ENCODE measurements around the gene SMARCA5. TPM values are rescaled to one million over a fixed set of nuclear protein-coding genes. Genes with fewer than 3 reads are reported as not detected.

SMARCA5 gene
- total RNA-seq, 2 donors from 2014 or later: 26.3 to 35.6 TPM

DNA sequence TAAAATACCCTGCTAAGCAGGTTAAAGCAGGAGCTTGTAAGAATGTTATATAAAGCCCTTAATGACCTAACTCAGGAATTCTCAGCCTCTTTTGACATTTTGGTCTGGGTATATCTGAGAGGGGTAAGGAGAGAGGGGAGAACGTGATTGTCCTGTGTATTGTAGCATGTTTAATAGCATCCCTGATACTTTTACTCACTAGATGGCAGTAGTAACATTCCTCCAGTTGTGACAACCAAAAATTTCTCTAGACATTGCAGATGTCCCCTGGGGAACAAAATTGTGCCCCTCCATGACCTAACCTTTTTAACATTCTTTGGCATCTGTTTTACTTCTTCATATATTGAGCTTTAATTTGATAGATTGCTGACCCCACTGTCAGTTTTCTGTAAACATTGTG lies 17.9 kb downstream of the SMARCA5 start:
- ATAC-seq (no peak), DNase-seq (no peak)
- intact Hi-C loops (cut with DNase I): no loop called here

DNA sequence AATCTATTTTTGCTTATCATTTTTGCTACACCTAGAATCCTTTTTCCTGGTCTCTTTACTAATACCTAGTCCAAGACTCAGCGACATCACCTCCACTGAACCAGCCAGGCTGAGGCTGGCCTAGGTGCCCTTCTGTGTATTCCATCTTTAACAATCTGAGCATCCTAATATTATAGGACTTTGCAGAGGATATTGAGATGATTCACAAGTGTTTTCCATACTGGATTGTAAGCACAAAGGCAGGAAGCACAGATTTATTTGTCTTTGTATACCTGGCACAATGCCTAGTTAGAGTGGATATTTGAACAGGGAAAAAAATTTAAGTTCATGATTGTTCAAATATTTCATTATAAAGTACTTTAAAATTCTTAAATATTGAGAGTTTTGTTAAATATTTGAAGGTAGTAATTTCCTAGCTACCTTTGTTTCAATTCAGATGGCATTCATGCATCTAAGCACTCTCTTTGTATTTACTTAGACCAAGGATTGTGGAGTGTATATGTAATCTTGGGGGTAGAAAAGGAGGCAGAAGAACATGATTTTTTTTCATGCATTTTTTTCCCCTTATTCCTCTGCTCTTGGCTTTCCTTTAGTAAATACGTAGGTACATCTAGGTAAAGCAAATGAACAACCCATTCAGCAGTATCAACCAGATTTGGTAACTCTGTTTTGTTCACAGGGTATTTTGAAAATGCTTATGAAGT lies 18.4 kb downstream of the SMARCA5 start:
- ATAC-seq (no peak), DNase-seq (no peak)
- intact Hi-C loops (cut with DNase I): no loop called here

GRCh38 chr4:143538979-143539669 lies 25.6 kb downstream of the SMARCA5 start:
- ATAC-seq (no peak), DNase-seq (no peak)
- intact Hi-C loops (cut with DNase I): no loop called here

DNA sequence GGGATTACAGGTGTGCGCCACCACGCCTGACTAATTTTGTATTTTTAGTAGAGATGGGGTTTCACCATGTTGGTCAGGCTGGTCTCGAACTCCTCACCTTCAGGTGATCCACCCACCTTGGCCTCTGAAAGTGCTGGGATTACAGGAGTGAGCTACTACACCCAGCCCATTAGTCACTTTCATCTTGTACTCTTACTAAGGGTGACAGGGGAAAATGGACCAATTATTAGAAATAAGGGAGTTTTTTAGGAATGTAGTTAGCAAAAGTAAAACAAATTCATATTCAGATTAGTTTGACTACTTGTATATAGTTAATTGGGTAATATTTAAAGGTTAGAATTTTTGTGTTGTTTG lies 26.1 kb downstream of the SMARCA5 start:
- intact Hi-C loops (cut with DNase I): no loop called here
- DNase-seq (no peak), ATAC-seq (no peak)

DNA sequence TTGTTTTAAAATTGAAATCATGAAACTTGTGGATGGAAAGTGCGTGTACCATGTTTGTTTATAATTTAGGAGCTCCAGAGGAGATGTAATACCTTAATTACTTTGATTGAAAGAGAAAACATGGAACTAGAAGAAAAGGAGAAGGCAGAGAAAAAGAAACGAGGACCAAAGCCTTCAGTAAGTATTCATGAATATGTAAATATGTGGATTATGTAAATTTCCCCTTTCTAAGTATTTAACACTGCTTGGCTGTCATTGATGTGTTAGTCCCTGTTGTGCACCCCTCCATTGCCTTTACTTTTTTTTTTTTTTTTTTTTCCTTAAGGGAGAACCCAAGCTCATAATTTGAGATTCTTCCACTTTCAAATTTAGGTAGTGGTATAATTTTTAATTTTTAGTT lies 36.4 kb downstream of the SMARCA5 start:
- ATAC-seq: no peak
- no peak for DNase-seq
- intact Hi-C loops (cut with DNase I): no loop called here

DNA sequence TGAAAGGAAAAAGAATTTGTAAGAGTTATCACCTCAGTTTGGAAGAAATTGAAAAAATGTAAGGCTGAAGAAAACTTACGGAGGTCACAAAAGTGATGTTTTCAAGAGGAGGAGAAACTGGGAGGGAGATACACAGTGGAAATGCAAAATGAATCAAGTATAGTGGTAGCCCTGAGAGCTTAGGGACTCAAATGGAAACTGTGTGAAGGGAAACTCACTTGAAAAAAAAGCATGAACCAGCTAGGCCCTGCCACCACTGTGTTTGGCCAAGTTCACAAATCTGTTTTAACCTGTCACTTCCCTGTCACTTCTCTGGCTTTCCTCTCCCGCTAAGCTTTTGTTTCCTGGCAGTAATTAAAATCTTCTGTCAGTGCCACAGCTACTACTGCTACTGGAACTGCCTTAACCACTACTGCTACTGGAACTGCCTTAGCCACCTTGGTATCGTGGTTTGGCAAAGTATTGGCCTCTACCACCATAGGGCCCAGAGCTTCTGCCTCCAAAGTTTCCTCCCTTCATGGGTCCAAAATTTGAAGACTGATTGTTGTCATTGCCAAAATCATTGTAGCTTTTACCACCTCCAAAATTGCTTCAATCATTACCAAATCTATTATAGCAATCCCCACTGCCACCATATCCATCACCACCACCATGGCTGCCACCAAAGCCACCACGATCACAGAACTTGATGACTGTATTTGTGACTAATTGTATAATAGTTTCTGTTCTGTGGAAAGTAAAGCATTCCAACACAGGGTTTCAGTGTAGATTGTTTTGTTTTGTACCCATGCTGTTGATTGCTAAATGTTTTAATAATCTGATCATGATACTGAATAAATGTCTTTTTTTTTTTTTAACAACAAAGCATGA lies 41.5 kb downstream of the SMARCA5 start:
- DNase-seq (no peak), ATAC-seq (no peak)
- intact Hi-C loops (cut with DNase I): loop anchor here in 1 of 2 donors (5.0 kb wide), 2 partner anchors 352 to 467 kb away; partner anchors contain the start of gene GYPE

DNA sequence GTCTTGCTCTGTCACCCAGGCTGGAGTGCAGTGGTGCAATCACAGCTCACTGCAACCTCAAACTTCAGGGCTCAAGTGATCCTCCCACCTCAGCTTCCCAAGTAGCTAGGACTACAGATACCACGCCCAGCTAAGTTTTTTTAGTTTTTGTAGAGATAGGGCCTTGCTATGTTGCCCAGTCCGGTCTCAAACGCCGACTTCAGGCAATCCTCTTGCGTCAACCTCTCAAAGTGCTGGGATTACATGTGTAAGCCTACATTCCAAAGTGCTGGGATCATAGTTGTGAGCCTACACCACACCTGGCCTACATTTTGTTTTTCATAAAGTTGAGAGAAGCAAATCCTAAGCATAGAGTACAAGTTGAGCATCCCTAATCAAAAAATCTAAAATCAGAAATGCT lies 42.2 kb downstream of the SMARCA5 start:
- intact Hi-C loops (cut with DNase I): loop anchor here in 1 of 2 donors (5.0 kb wide), 2 partner anchors 352 to 467 kb away; partner anchors contain the start of gene GYPE
- DNase-seq: no peak
- ATAC-seq: peak in 1 of 2 donors; percentile 40

GRCh38 chr4:143558286-143558685 lies 44.8 kb downstream of the SMARCA5 start:
- ATAC-seq: no peak
- intact Hi-C loops (cut with DNase I): loop anchor here in 1 of 2 donors (5.0 kb wide), 2 partner anchors 349 to 464 kb away; partner anchors contain the start of gene GYPE
- DNase-seq: no peak

- intact Hi-C loops (cut with DNase I): loop anchor here in 1 of 2 donors (5.0 kb wide), 2 partner anchors 348 to 463 kb away; partner anchors contain the start of gene GYPE
- ATAC-seq (peak; percentile 90 to 93), DNase-seq (peak; percentile 68)
Measured at GRCh38 chr4:143558823-143559756, 45.6 kb downstream of the SMARCA5 start.

- no peak for DNase-seq
- intact Hi-C loops (cut with DNase I): loop anchor here in 1 of 2 donors (5.0 kb wide), 2 partner anchors 348 to 463 kb away; partner anchors contain the start of gene GYPE
- ATAC-seq: peak in 1 of 2 donors; percentile 9
Measured at GRCh38 chr4:143559757-143560147, 46.2 kb downstream of the SMARCA5 start.

- ATAC-seq (no peak), DNase-seq (no peak)
- intact Hi-C loops (cut with DNase I): no loop called here
Measured at GRCh38 chr4:143564472-143564871, 51.0 kb downstream of the SMARCA5 start.

DNA sequence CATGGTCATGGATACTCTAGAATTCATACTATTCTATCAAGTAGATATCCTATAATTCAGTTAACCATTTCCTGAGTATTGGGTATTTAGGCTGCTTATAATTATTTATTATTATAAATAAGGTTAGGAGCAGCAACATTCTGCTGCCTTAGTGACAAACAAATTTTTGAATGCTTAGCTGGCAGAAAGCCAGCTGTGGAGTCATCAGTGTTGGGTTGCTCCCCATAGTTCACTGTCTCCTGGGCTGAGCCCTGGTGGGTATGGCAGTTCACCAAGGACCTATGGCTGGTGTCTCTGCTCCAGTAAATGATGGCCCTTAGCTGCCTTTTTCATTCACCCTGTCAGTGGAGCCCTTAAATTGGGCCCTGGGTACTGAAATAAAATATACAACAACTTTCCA lies 61.8 kb downstream of the SMARCA5 start:
- ATAC-seq: no peak
- intact Hi-C loops (cut with DNase I): no loop called here
- no peak for DNase-seq

DNA sequence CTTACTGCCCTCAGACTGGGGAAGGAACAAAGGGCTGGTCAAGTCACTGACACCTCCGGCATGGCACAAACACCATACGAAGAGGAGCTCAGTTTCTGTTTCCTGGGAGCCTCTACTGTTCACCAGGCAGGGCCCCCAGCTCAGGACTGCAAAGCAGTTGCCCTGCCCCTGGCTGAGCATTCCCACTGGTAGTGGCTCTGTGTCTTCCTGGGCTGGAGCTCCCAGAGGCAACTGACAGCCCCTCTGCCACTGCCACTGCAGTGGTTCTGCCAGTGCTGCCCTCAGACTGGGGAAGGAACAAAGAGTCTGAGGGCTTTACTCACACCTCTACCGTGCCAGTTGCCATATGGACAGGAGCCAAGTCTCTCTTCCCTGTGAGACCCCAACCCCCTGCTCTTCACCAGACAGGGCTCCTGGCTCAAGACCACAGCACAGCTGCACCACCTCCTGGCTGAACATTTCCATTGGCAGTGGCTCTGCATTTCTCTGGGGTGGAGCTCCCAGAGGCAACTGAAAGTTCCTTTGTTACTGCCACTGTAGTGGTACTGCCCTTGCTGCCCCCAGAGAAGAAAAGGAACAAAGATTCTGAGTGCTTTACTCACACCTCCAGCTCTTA lies 67.9 kb downstream of the SMARCA5 start:
- DNase-seq (no peak), ATAC-seq (peak in 1 of 2 donors; percentile 12)
- intact Hi-C loops (cut with DNase I): no loop called here

DNA sequence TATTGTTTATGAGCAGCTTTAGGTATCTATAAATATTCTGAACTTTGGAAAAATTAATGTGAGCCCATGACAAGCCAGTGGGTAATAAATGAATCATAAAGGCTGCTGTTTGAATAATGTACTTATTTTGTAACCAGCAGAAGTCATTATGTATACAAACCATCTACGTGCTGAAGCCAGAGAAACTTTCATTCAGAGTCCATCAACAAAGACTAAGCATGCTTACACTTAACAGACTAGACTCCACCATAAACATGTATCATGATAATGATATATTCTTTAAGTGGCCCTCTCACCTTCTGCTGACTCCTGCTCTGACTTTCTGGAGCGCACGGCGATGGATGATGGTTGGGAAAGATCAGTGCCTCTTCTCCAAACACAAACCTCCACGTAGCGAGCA lies 72.0 kb downstream of the SMARCA5 start:
- no peak for DNase-seq
- intact Hi-C loops (cut with DNase I): no loop called here
- ATAC-seq: no peak

- DNase-seq: no peak
- intact Hi-C loops (cut with DNase I): no loop called here
- peak in 1 of 2 donors; percentile 19 for ATAC-seq
Measured at GRCh38 chr4:143586080-143586479, 72.6 kb downstream of the SMARCA5 start.

GRCh38 chr4:143587703-143588102 lies 74.2 kb downstream of the SMARCA5 start:
- no peak for ATAC-seq
- intact Hi-C loops (cut with DNase I): no loop called here
- DNase-seq: no peak

- DNase-seq: no peak
- peak in 1 of 2 donors; percentile 12 for ATAC-seq
- intact Hi-C loops (cut with DNase I): no loop called here
Measured at GRCh38 chr4:143597276-143597675, 83.8 kb downstream of the SMARCA5 start.

DNA sequence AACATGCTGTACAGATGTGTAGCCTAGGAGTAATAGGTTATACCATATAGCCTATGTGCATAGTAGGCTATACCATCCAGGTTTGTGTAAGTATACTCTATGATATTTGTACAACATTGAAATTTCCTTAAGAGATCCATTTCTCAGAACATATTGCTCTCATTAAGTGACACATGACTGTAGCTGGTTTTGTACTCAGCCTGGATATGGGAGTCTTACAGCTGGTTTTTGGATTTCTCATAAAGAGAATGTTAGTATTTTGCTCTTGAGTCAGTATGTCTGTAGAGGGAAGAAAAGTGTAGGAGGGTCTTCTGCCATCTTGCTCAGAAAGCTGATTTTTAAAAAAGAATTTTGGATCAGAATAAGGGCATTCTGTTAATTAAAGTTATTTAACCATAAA lies 85.3 kb downstream of the SMARCA5 start:
- ATAC-seq (no peak), DNase-seq (no peak)
- intact Hi-C loops (cut with DNase I): no loop called here
